HG02623 (cell line): ENCODE measurements around the gene NAGLU.

Experiments used
- ATAC-seq: cut with Tn5 transposase; IDR thresholded peaks from one replicate; pipeline ENCODE4 v1.9.1; 2021; ENCODE audit warnings: moderate library complexity; ENCODE audit not compliant: unreplicated experiment

The NAGLU gene

GRCh38 chr17:42586514-42587230, 50.6 kb downstream of the NAGLU start:
- ATAC-seq, result no peak

- ATAC-seq, result no peak
Observed at GRCh38 chr17:42590886-42591285, 54.8 kb downstream of the NAGLU start.

GRCh38 chr17:42591411-42591810, 55.4 kb downstream of the NAGLU start:
- no peak for ATAC-seq
